Thoracic aorta (tissue), 2 donors: Measurements from ENCODE around the gene SCAI. TPM values are rescaled to one million over a fixed set of nuclear protein-coding genes. Genes with fewer than 3 reads are reported as not detected.
"Not testable (repeated sequence)": the region's sequence is repeated elsewhere in the genome, so short reads cannot be mapped to it uniquely, and the experiment has no call there.

Source experiments
- ATAC-seq: fragments of 150-250 bp; one replicate; pipeline ENCODE4 v1.8.0; 2017; ENCODE audit warnings: low read depth; ENCODE audit not compliant: insufficient number of reproducible peaks, low FRiP score
- DNase-seq: peaks from one replicate; pipeline ENCODE4 v3.0.0-alpha.2; 2020; ENCODE audit warnings: low spot score
- H3K27ac ChIP-seq, 2 donors: fragments of 200-600 bp; sonication (generic); 1 replicate in 1 of 2; 2 replicates in 1 of 2; pipeline ENCODE4 v1.5.1; 2016; ENCODE audit warnings: mild to moderate bottlenecking in 2 of 2, moderate library complexity in 2 of 2
- H3K27me3 ChIP-seq: fragments of 200-600 bp; sonication (generic); replicated peaks from 2 replicates; pipeline ENCODE4 v1.6.0; 2016; ENCODE audit warnings: mild to moderate bottlenecking; ENCODE audit not compliant: insufficient read depth
- H3K36me3 ChIP-seq: fragments of 200-600 bp; sonication (generic); one replicate; pipeline ENCODE4 v1.5.1; 2016
- H3K4me1 ChIP-seq, 2 donors: fragments of 200-600 bp; sonication (generic); 1 replicate in 1 of 2; 2 replicates in 1 of 2; pipeline versions ENCODE4 v1.5.1 to v1.6.0; 2016; ENCODE audit warnings: low read depth in 2 of 2, mild to moderate bottlenecking in 1 of 2; ENCODE audit not compliant: control insufficient read depth in 1 of 2
- H3K4me3 ChIP-seq: fragments of 200-600 bp; sonication (generic); 2 replicates; pipeline ENCODE4 v1.5.1; 2016; ENCODE audit warnings: mild to moderate bottlenecking
- H3K9me3 ChIP-seq: fragments of 200-600 bp; sonication (generic); 2 replicates; pipeline ENCODE4 v1.5.1; 2016
- total RNA-seq, 2 donors: library from RNA; depleted of rRNA; stranded (reverse); fragments of >200 nt; gene quantifications; one replicate each; pipeline versions ENCODE4 v1.1.0 to v1.2.3, GENCODE V29; 2016
- TF ChIP-seq, protein P1 (sequence below): fragments of 200-600 bp; sonication (generic); IDR thresholded peaks from one replicate; pipeline ENCODE4 v1.5.1; 2019; ENCODE audit warnings: antibody characterized with exemption

SCAI gene
- total RNA-seq, 2 donors from 2014 or later, result 5.1 to 12.4 TPM

DNA sequence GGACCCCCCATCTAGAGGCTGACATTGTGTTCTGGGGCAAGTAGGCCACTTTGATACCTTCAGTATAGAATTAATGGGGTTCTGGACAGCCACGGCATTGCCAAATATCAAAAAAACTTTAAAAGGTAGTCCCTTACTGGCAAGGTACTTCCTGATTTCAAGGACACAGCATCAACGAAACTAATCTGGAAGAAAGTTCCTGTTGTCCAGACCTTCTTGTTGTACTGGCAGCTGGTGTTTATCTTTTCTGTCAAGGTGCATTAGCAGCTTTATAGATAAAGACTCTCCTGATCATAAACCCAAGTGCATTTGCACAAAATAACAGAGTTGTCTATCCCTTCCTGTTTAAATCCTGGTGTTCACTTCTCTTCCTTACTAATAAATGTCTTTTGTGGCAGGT lies 178.7 kb downstream of the SCAI start:
- Histone ChIP-seq H3K4me1 (no peaks in the 10 kb centered on the region), H3K27ac (no peak overlapping the region), H3K4me3 (no peak overlapping the region), H3K9me3 (no peaks in the 10 kb centered on the region), H3K36me3 (no peaks in the 10 kb centered on the region), H3K27me3 (no peaks in the 10 kb centered on the region)
- ATAC-seq (no peak), DNase-seq (no peak)
- TF ChIP-seq, protein P1, sequence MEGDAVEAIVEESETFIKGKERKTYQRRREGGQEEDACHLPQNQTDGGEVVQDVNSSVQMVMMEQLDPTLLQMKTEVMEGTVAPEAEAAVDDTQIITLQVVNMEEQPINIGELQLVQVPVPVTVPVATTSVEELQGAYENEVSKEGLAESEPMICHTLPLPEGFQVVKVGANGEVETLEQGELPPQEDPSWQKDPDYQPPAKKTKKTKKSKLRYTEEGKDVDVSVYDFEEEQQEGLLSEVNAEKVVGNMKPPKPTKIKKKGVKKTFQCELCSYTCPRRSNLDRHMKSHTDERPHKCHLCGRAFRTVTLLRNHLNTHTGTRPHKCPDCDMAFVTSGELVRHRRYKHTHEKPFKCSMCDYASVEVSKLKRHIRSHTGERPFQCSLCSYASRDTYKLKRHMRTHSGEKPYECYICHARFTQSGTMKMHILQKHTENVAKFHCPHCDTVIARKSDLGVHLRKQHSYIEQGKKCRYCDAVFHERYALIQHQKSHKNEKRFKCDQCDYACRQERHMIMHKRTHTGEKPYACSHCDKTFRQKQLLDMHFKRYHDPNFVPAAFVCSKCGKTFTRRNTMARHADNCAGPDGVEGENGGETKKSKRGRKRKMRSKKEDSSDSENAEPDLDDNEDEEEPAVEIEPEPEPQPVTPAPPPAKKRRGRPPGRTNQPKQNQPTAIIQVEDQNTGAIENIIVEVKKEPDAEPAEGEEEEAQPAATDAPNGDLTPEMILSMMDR, result no peak

GRCh38 chr9:124964056-124964455 lies 179.3 kb downstream of the SCAI start:
- ATAC-seq (no peak), DNase-seq (no peak)
- Histone ChIP-seq H3K36me3 (no peaks in the 10 kb centered on the region), H3K27ac (no peak overlapping the region), H3K9me3 (no peaks in the 10 kb centered on the region), H3K4me1 (no peaks in the 10 kb centered on the region), H3K4me3 (no peak overlapping the region), H3K27me3 (no peaks in the 10 kb centered on the region)
- TF ChIP-seq, protein P1, result no peak

DNA sequence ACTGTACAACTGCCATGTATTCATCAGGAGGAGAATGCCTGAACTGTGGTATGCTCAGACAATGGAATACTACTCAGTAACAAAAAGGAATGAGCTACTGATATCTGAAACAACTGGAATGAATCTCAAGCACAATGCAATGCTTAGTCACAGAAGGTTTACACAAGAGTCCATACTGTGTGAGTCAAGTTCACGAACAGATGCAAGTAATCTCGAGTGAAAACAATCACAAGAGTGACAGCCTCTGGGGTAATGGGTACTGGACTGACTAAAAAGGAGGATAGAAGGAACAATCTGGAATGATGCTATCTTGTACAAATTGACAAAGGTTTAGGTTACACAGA lies 182.9 kb downstream of the SCAI start:
- Histone ChIP-seq H3K27me3 (no peaks in the 10 kb centered on the region), H3K4me1 (no peaks in the 10 kb centered on the region), H3K4me3 (no peak overlapping the region), H3K27ac (no peak overlapping the region), H3K9me3 (no peaks in the 10 kb centered on the region), H3K36me3 (no peaks in the 10 kb centered on the region)
- no peak for ATAC-seq
- TF ChIP-seq, protein P1, result no peak
- DNase-seq, result no peak

- not testable (repeated sequence) for H3K9me3 ChIP-seq, H3K4me3 ChIP-seq, ATAC-seq, DNase-seq, H3K36me3 ChIP-seq, H3K4me1 ChIP-seq, H3K27me3 ChIP-seq, H3K27ac ChIP-seq
These were observed 183.5 kb downstream of the SCAI start for GRCh38 chr9:124959671-124960408.

GRCh38 chr9:124954255-124954654 lies 189.1 kb downstream of the SCAI start:
- TF ChIP-seq, protein P1, result no peak
- Histone ChIP-seq H3K27me3 (no peaks in the 10 kb centered on the region), H3K4me3 (no peak overlapping the region), H3K27ac (no peak overlapping the region), H3K4me1 (no peaks in the 10 kb centered on the region), H3K9me3 (no peaks in the 10 kb centered on the region), H3K36me3 (no peaks in the 10 kb centered on the region)
- DNase-seq (no peak), ATAC-seq (no peak)
